Measurements from ENCODE around the gene CHRM1.

GRCh38 chr11:62930666-62931065 lies 9.5 kb upstream of the CHRM1 start:
- TF ChIP-seq EZH2 (conservative IDR thresholded peaks at IDR 0.05; ENCODE audit: low read depth, low read length): no peak
- TF ChIP-seq EP300 (IDR thresholded peaks at IDR 0.05; ENCODE audit: low read depth in 2 of 2, low read length in 2 of 2): no peak
- TF ChIP-seq EP300 (CRISPR knock-in tag; IDR thresholded peaks at IDR 0.05; ENCODE audit: borderline replicate concordance): no peak
- no peak for TF ChIP-seq POLR2AphosphoS5 (IDR thresholded peaks at IDR 0.05; ENCODE audit: low read depth, low read length)
- no peak for TF ChIP-seq CTCF (CRISPR knock-in tag; IDR thresholded peaks at IDR 0.05)
- TF ChIP-seq POLR2A (IDR thresholded peaks at IDR 0.05; ENCODE audit: insufficient read depth in 1 of 2, low read depth in 2 of 2, low read length in 2 of 2): no peak
- TF ChIP-seq SMYD3 (CRISPR knock-in tag; IDR thresholded peaks at IDR 0.05): no peak
- TF ChIP-seq ZSCAN22 (CRISPR knock-in tag; IDR thresholded peaks at IDR 0.05): no peak
- no peak for TF ChIP-seq JDP2 (CRISPR knock-in tag; IDR thresholded peaks at IDR 0.05; ENCODE audit: borderline replicate concordance)
- TF ChIP-seq HDAC2 (CRISPR knock-in tag; IDR thresholded peaks at IDR 0.05): no peak

All from HepG2 (cell line).